Activated CD4-positive, CD25-positive, alpha-beta regulatory T cell (primary cell): ENCODE results near the gene SEMA3A.

Source experiments
- DNase-seq, 4 experiments: peaks; one replicate each; lab custom pipeline; 2025; lab: John Stamatoyannopoulos, UW

The SEMA3A gene

GRCh38 chr7:84009051-84009450 is 185.5 kb downstream of the SEMA3A start:
- DNase-seq, result no peak

- DNase-seq, result no peak
Measured at GRCh38 chr7:84003191-84003590, 191.4 kb downstream of the SEMA3A start.

- no peak for DNase-seq
Measured at GRCh38 chr7:84002348-84002747, 192.2 kb downstream of the SEMA3A start.

- no peak for DNase-seq
Measured at GRCh38 chr7:83996879-83997278, 197.7 kb downstream of the SEMA3A start.

GRCh38 chr7:83987764-83988163 is 206.8 kb downstream of the SEMA3A start:
- DNase-seq, result no peak

GRCh38 chr7:83985821-83986220 is 208.8 kb downstream of the SEMA3A start:
- no peak for DNase-seq

GRCh38 chr7:83984591-83984990 is 210.0 kb downstream of the SEMA3A start:
- DNase-seq, result no peak

GRCh38 chr7:83984076-83984475 is 210.5 kb downstream of the SEMA3A start:
- no peak for DNase-seq

- DNase-seq, result no peak
Measured at GRCh38 chr7:83983606-83984005, 211.0 kb downstream of the SEMA3A start.

- no peak for DNase-seq
Measured at GRCh38 chr7:83976302-83976701, 218.3 kb downstream of the SEMA3A start.

- DNase-seq, result no peak
Measured at GRCh38 chr7:83970081-83970480, 224.5 kb downstream of the SEMA3A start.

GRCh38 chr7:83964318-83964717 is 230.3 kb downstream of the SEMA3A start:
- no peak for DNase-seq

- no peak for DNase-seq
Measured at GRCh38 chr7:83957333-83957732, 237.3 kb downstream of the SEMA3A start.

- DNase-seq, result no peak
Measured at GRCh38 chr7:83956104-83956503, 238.5 kb downstream of the SEMA3A start.

GRCh38 chr7:83952236-83952635 is 242.4 kb downstream of the SEMA3A start:
- no peak for DNase-seq

GRCh38 chr7:83947260-83947659 is 247.3 kb downstream of the SEMA3A start:
- DNase-seq, result no peak

- DNase-seq, result no peak
Measured at GRCh38 chr7:83946801-83947200, 247.8 kb downstream of the SEMA3A start.

GRCh38 chr7:83941300-83941699 is 253.3 kb downstream of the SEMA3A start:
- DNase-seq, result no peak

- DNase-seq, result no peak
Measured at GRCh38 chr7:83937930-83938329, 256.7 kb downstream of the SEMA3A start.

GRCh38 chr7:83936056-83936708 is 258.4 kb downstream of the SEMA3A start:
- DNase-seq, result no peak

- DNase-seq, result no peak
Measured at GRCh38 chr7:83934118-83934734, 260.4 kb downstream of the SEMA3A start.

GRCh38 chr7:83931968-83932367 is 262.6 kb downstream of the SEMA3A start:
- no peak for DNase-seq

GRCh38 chr7:83930262-83930661 is 264.3 kb downstream of the SEMA3A start:
- DNase-seq, result no peak

- DNase-seq, result no peak
Measured at GRCh38 chr7:83925860-83926259, 268.7 kb downstream of the SEMA3A start.
